HG03354 (cell line): ENCODE data around the gene SLC24A4.

Source experiments
- ATAC-seq: cut with Tn5 transposase; IDR thresholded peaks from one replicate; pipeline ENCODE4 v1.9.1; 2021; ENCODE audit warnings: mild to moderate bottlenecking; ENCODE audit not compliant: unreplicated experiment, poor library complexity, severe bottlenecking

Gene SLC24A4

GRCh38 chr14:92315050-92315805, 7.7 kb upstream of the SLC24A4 start:
- no peak for ATAC-seq

- ATAC-seq = no peak
Measured at GRCh38 chr14:92316176-92316575, 6.8 kb upstream of the SLC24A4 start.

- ATAC-seq = no peak
Measured at GRCh38 chr14:92316937-92317336, 6.0 kb upstream of the SLC24A4 start.

- no peak for ATAC-seq
Measured at GRCh38 chr14:92317511-92317910, 5.5 kb upstream of the SLC24A4 start.

- ATAC-seq = no peak
Measured at GRCh38 chr14:92321701-92322100, 1.3 kb upstream of the SLC24A4 start.

GRCh38 chr14:92322516-92322915, 449 bp upstream of the SLC24A4 start:
- ATAC-seq = no peak

- ATAC-seq = no peak
Measured at GRCh38 chr14:92323916-92324818, 1.2 kb downstream of the SLC24A4 start.

GRCh38 chr14:92325835-92326234, 2.9 kb downstream of the SLC24A4 start:
- ATAC-seq = no peak

- no peak for ATAC-seq
Measured at GRCh38 chr14:92328664-92329255, 5.8 kb downstream of the SLC24A4 start.

- ATAC-seq = no peak
Measured at GRCh38 chr14:92334050-92334449, 11.1 kb downstream of the SLC24A4 start.

GRCh38 chr14:92336363-92336762, 13.4 kb downstream of the SLC24A4 start:
- ATAC-seq = no peak

GRCh38 chr14:92339426-92339825, 16.5 kb downstream of the SLC24A4 start:
- ATAC-seq = no peak

GRCh38 chr14:92340071-92340470, 17.1 kb downstream of the SLC24A4 start:
- no peak for ATAC-seq

- ATAC-seq = no peak
Measured at GRCh38 chr14:92340931-92341330, 18.0 kb downstream of the SLC24A4 start.

- no peak for ATAC-seq
Measured at GRCh38 chr14:92341791-92342190, 18.8 kb downstream of the SLC24A4 start.

- no peak for ATAC-seq
Measured at GRCh38 chr14:92348154-92348553, 25.2 kb downstream of the SLC24A4 start.

GRCh38 chr14:92351750-92352149, 28.8 kb downstream of the SLC24A4 start:
- ATAC-seq = no peak

GRCh38 chr14:92352158-92352985, 29.4 kb downstream of the SLC24A4 start:
- no peak for ATAC-seq

GRCh38 chr14:92353447-92353846, 30.5 kb downstream of the SLC24A4 start:
- no peak for ATAC-seq

GRCh38 chr14:92356677-92357076, 33.7 kb downstream of the SLC24A4 start:
- no peak for ATAC-seq
